SK-N-SH (cell line): Measurements from ENCODE around the gene ARHGAP15. TPM values are rescaled to one million over a fixed set of nuclear protein-coding genes. Genes with fewer than 3 reads are reported as not detected.

ENCODE experiments used
- CTCF ChIA-PET: fragments of 300-600, 350-600 bp; formaldehyde crosslinking; extraction: SDS; loops from one replicate; lab custom pipeline; 2021; lab: Yijun Ruan, JAX
- POLR2A ChIA-PET: fragments of 350-600 bp; sonication (Branson Sonifier 250); formaldehyde crosslinking; extraction: SDS; loops from one replicate; lab custom pipeline; 2020; ENCODE audit warnings: antibody characterized with exemption, inconsistent platforms; lab: Yijun Ruan, JAX
- DNase-seq: peaks from one replicate; pipeline ENCODE4 v3.0.0; 2012
- H2AFZ ChIP-seq: fragments of 200-600 bp; sonication (generic); 2 replicates; pipeline ENCODE4 v1.8.1; 2016; ENCODE audit warnings: antibody characterized with exemption, mild to moderate bottlenecking, low read depth
- H3F3A ChIP-seq: fragments of 200-600 bp; sonication (generic); replicated peaks from 2 replicates; pipeline ENCODE3; 2016; ENCODE audit warnings: antibody characterized with exemption, mild to moderate bottlenecking; ENCODE audit not compliant: insufficient read depth
- H3K27ac ChIP-seq, 2 experiments: fragments of 200-500 bp in 1 of 2; fragments of 200-600 bp in 1 of 2; sonication (Bioruptor generic) in 1 of 2; sonication (generic), shearing (Covaris generic) in 1 of 2; 2 replicates each; pipeline versions ENCODE4 v1.5.1 to v1.6.1; 2014 to 2016; ENCODE audit warnings: low read depth in 2 of 2, inconsistent platforms in 1 of 2, low read length in 1 of 2, mild to moderate bottlenecking in 1 of 2, mixed read lengths in 1 of 2
- H3K27me3 ChIP-seq: fragments of 200-600 bp; sonication (generic), shearing (Covaris generic); 2 replicates; pipeline ENCODE4 v1.6.1; 2016; ENCODE audit warnings: mixed run types; ENCODE audit not compliant: insufficient read depth
- H3K36me3 ChIP-seq, 2 experiments: fragments of 200-500 bp in 1 of 2; fragments of 200-600 bp in 1 of 2; sonication (Bioruptor generic) in 1 of 2; sonication (generic) in 1 of 2; replicated peaks in 1 of 2; 2 replicates each; pipeline versions ENCODE3 to v1.5.1; 2014 to 2016; ENCODE audit warnings: low read length in 1 of 2, mild to moderate bottlenecking in 1 of 2; ENCODE audit not compliant: insufficient read depth in 2 of 2, control insufficient read depth in 1 of 2
- H3K4me1 ChIP-seq, 2 experiments: fragments of 200-500 bp in 1 of 2; fragments of 200-600 bp in 1 of 2; sonication (Bioruptor generic) in 1 of 2; sonication (generic), shearing (Covaris generic) in 1 of 2; 2 replicates each; pipeline versions ENCODE4 v1.5.1 to v1.6.1; 2014 to 2016; ENCODE audit warnings: low read depth in 1 of 2, low read length in 1 of 2, mixed run types in 1 of 2; ENCODE audit not compliant: insufficient read depth in 2 of 2, control insufficient read depth in 1 of 2
- H3K4me2 ChIP-seq: fragments of 200-600 bp; sonication (generic), shearing (Covaris generic); 2 replicates; pipeline ENCODE4 v1.6.1; 2017; ENCODE audit warnings: mixed run types
- H3K4me3 ChIP-seq, 2 experiments: fragments of 200-500 bp in 1 of 2; fragments of 200-600 bp in 1 of 2; sonication (Bioruptor generic) in 1 of 2; sonication (generic), shearing (Covaris generic) in 1 of 2; 2 replicates each; pipeline versions ENCODE4 v1.5.1 to v1.8.1; 2014 to 2016; ENCODE audit warnings: low read depth in 2 of 2, inconsistent platforms in 1 of 2, low read length in 1 of 2, mild to moderate bottlenecking in 1 of 2, mixed read lengths in 1 of 2, moderate library complexity in 1 of 2
- H3K79me2 ChIP-seq: fragments of 200-600 bp; sonication (generic); 2 replicates; pipeline ENCODE4 v1.8.1; 2017; ENCODE audit warnings: mild to moderate bottlenecking; ENCODE audit not compliant: insufficient read depth
- H3K9ac ChIP-seq: fragments of 200-600 bp; sonication (generic); 2 replicates; pipeline ENCODE4 v1.6.1; 2017; ENCODE audit warnings: mixed run types
- H3K9me2 ChIP-seq: fragments of 200-600 bp; sonication (generic); 2 replicates; pipeline ENCODE4 v1.6.1; 2017; ENCODE audit warnings: mixed run types
- H3K9me3 ChIP-seq: fragments of 200-600 bp; sonication (generic); 2 replicates; pipeline ENCODE4 v1.6.1; 2017; ENCODE audit warnings: mixed run types, mild to moderate bottlenecking, moderate library complexity
- H4K20me1 ChIP-seq: fragments of 200-600 bp; sonication (generic); 2 replicates; pipeline ENCODE4 v1.6.1; 2017; ENCODE audit warnings: mild to moderate bottlenecking, mixed run types; ENCODE audit not compliant: insufficient read depth
- CHD2 ChIP-seq: fragments of 150-350 bp; IDR thresholded peaks from 2 replicates; pipeline ENCODE4 v1.6.1; 2018; ENCODE audit warnings: low read length; ENCODE audit not compliant: partially characterized antibody
- EP300 ChIP-seq, 2 experiments: IDR thresholded peaks; 2 replicates each; pipeline versions ENCODE4 v1.4.0 to v1.6.1; 2012; ENCODE audit warnings: borderline replicate concordance in 1 of 2, low read depth in 1 of 2, low read length in 1 of 2
- FOSL2 ChIP-seq: IDR thresholded peaks from 2 replicates; pipeline ENCODE4 v1.4.0; 2012; ENCODE audit warnings: low read depth, mild to moderate bottlenecking, moderate library complexity, borderline replicate concordance
- GATA2 ChIP-seq: sonication (generic); formaldehyde crosslinking; IDR thresholded peaks from 2 replicates; pipeline ENCODE4 v1.5.0; 2020; ENCODE audit warnings: mild to moderate bottlenecking, missing genetic modification reagents
- JUND ChIP-seq: IDR thresholded peaks from 2 replicates; pipeline ENCODE4 v1.4.0; 2012
- NFIC ChIP-seq: IDR thresholded peaks from 2 replicates; pipeline ENCODE4 v1.4.0; 2012; ENCODE audit warnings: borderline replicate concordance
- POLR2AphosphoS5 ChIP-seq: IDR thresholded peaks from 2 replicates; pipeline ENCODE4 v1.6.1; 2012; ENCODE audit warnings: low read depth, low read length
- RAD21 ChIP-seq: IDR thresholded peaks from 2 replicates; pipeline ENCODE4 v1.6.1; 2012; ENCODE audit warnings: mild to moderate bottlenecking, low read length
- RFX5 ChIP-seq: IDR thresholded peaks from 2 replicates; pipeline ENCODE4 v1.6.1; 2012; ENCODE audit warnings: mild to moderate bottlenecking, improper control_type of control experiment, low read length
- TAF1 ChIP-seq: IDR thresholded peaks from 2 replicates; pipeline ENCODE4 v1.6.1; 2012; ENCODE audit warnings: low read depth, mild to moderate bottlenecking, low read length, moderate library complexity, borderline replicate concordance
- TCF12 ChIP-seq: IDR thresholded peaks from 2 replicates; pipeline ENCODE4 v1.4.0; 2012
- TEAD4 ChIP-seq: IDR thresholded peaks from 2 replicates; pipeline ENCODE4 v1.4.0; 2012; ENCODE audit warnings: mild to moderate bottlenecking, borderline replicate concordance; ENCODE audit not compliant: insufficient read depth
- WGBS: methylation state at CpG from one replicate; pipeline ENCODE4 v1.1.6; 2017; ENCODE audit warnings: low lambda C conversion rate; 5-methylcytosine and 5-hydroxymethylcytosine counted together
- polyA plus RNA-seq, 3 experiments: library from polyadenylated mRNA; depleted of rRNA; stranded (reverse); fragments of >200 nt; gene quantifications; 2 replicates each; pipeline ENCODE4 v1.2.3, GENCODE V29; 2012
- TF ChIP-seq, protein P1 (sequence below): IDR thresholded peaks from 2 replicates; pipeline ENCODE4; 2012
- TF ChIP-seq, protein P2 (sequence below): fragments of 150-350 bp; IDR thresholded peaks from 2 replicates; pipeline ENCODE4 v1.6.1; 2016; ENCODE audit warnings: mild to moderate bottlenecking, low read depth, low read length
- TF ChIP-seq, protein P3 (sequence below): IDR thresholded peaks from 2 replicates; pipeline ENCODE4 v1.4.0; 2012; ENCODE audit warnings: low read depth, borderline replicate concordance

Gene ARHGAP15
- polyA plus RNA-seq, 1 of the 3 experiments (the other 2 are of a cell fraction) = not detected

DNA sequence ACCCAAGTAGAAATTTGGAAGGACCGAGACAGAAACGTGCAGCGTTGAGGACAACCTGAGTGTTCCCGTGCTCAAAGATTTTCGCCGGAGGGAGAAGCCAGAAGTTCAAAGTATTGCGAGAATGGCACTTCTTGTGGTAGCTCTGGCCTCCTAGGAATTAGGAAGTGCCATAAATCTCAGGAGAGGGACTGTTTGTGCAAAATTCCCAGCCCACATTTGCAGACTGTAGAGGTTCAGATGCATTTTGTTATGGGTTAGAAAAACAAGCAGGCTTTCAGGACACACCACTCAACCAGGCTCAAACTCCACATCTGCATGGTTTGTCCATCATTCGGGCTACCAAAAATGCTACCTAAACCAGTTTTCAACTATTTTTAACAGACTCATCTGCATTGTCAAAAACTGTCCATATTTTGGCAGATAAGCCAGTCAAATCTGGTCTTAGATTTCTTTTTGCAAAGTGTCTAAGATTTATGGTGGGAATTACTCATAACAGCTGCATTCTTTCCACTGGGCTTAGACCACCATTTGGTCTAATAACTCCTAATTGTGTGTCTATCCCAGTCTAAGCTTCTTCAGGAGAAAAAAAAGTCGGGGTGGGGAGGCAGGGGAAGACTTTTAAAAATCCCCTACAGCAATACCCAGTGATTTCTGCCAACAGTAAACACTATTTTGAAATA lies 422.9 kb downstream of the ARHGAP15 start:
- no peaks in the 10 kb centered on the region for H4K20me1 ChIP-seq
- CTCF ChIA-PET = no interaction called here
- H3K9me3 ChIP-seq = no peaks in the 10 kb centered on the region
- 73% methylated on average over 9 of the region's 9 CpGs for WGBS
- H3K4me3 ChIP-seq = no peak overlapping the region
- H3F3A ChIP-seq = no peaks in the 10 kb centered on the region
- H3K79me2 ChIP-seq = no peaks in the 10 kb centered on the region
- no peaks in the 10 kb centered on the region; a peak in 1 of 4 replicates for H3K4me1 ChIP-seq
- H3K9ac ChIP-seq = no peak overlapping the region
- POLR2A ChIA-PET = no interaction called here
- DNase-seq = no peak
- no peaks in the 10 kb centered on the region for H3K27me3 ChIP-seq
- H3K27ac ChIP-seq = no peak overlapping the region
- H3K4me2 ChIP-seq = no peak overlapping the region
- no peak for TF ChIP-seq RFX5
- H3K9me2 ChIP-seq = no peaks in the 10 kb centered on the region
- H2AFZ ChIP-seq = no peak overlapping the region
- H3K36me3 ChIP-seq = no peaks in the 10 kb centered on the region

DNA sequence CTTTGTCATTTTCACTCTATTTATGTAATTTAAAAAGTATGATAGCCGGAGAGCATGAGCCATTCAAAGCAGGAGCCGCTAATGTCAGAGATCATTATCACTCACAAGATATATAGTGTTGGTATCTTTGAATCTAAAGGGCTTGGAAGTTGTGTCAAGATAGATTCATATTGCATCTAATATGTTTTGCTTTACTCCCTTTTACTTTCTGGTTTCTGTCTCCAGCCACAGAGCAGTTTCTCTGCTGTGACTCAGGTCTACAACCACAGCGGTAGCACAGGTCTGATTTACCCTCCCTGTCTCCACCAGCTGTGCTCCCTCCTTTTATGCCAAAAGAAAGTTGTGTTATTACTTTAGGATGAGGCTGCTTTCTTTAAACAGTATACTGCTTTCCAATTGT lies 424.0 kb downstream of the ARHGAP15 start:
- H3K4me3 ChIP-seq = no peak overlapping the region
- H3K9ac ChIP-seq = no peak overlapping the region
- no peaks in the 10 kb centered on the region for H3K36me3 ChIP-seq
- H3K27me3 ChIP-seq = no peaks in the 10 kb centered on the region
- TF ChIP-seq GATA2 = no peak
- TF ChIP-seq, protein P1, sequence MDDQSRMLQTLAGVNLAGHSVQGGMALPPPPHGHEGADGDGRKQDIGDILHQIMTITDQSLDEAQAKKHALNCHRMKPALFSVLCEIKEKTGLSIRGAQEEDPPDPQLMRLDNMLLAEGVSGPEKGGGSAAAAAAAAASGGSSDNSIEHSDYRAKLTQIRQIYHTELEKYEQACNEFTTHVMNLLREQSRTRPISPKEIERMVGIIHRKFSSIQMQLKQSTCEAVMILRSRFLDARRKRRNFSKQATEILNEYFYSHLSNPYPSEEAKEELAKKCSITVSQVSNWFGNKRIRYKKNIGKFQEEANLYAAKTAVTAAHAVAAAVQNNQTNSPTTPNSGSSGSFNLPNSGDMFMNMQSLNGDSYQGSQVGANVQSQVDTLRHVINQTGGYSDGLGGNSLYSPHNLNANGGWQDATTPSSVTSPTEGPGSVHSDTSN = peak; percentile 85
- peak; percentile 86 for TF ChIP-seq TCF12
- peak; percentile 31; the same call in 1 of the 2 replicates for TF ChIP-seq TEAD4
- 0 out of 2 replicates have a peak, but pooled peaks have one; percentile 43 for TF ChIP-seq POLR2AphosphoS5
- no peak for TF ChIP-seq RAD21
- TF ChIP-seq NFIC = peak; percentile 16; the same call in 1 of the 2 replicates
- TF ChIP-seq CHD2 = no peak
- TF ChIP-seq, protein P2, sequence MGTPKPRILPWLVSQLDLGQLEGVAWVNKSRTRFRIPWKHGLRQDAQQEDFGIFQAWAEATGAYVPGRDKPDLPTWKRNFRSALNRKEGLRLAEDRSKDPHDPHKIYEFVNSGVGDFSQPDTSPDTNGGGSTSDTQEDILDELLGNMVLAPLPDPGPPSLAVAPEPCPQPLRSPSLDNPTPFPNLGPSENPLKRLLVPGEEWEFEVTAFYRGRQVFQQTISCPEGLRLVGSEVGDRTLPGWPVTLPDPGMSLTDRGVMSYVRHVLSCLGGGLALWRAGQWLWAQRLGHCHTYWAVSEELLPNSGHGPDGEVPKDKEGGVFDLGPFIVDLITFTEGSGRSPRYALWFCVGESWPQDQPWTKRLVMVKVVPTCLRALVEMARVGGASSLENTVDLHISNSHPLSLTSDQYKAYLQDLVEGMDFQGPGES = no peak
- TF ChIP-seq EP300 (IDR thresholded peaks at IDR 0.05; ENCODE audit: borderline replicate concordance in 1 of 2, low read depth in 1 of 2, low read length in 1 of 2) = peak in 1 of 2 experiments; percentile 45; a peak in 1 of 4 replicates
- TF ChIP-seq JUND = peak; percentile 50
- TF ChIP-seq TAF1 = no peak
- no peak for TF ChIP-seq FOSL2
- TF ChIP-seq, protein P3, sequence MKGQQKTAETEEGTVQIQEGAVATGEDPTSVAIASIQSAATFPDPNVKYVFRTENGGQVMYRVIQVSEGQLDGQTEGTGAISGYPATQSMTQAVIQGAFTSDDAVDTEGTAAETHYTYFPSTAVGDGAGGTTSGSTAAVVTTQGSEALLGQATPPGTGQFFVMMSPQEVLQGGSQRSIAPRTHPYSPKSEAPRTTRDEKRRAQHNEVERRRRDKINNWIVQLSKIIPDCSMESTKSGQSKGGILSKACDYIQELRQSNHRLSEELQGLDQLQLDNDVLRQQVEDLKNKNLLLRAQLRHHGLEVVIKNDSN = no peak
- DNase-seq = no peak
- H3K27ac ChIP-seq = no peak overlapping the region
- no peaks in the 10 kb centered on the region for H4K20me1 ChIP-seq
- H2AFZ ChIP-seq = no peak overlapping the region
- CTCF ChIA-PET = no interaction called here
- H3F3A ChIP-seq = no peaks in the 10 kb centered on the region
- H3K9me2 ChIP-seq = no peaks in the 10 kb centered on the region
- no peaks in the 10 kb centered on the region for H3K79me2 ChIP-seq
- no peak overlapping the region for H3K4me2 ChIP-seq
- 24% methylated on average over 3 of the region's 3 CpGs for WGBS
- POLR2A ChIA-PET = no interaction called here
- H3K9me3 ChIP-seq = no peaks in the 10 kb centered on the region
- no peaks in the 10 kb centered on the region; a peak in 1 of 4 replicates for H3K4me1 ChIP-seq
